NCI-H1092 (cell line): ENCODE results near the gene LRRC10B.

Experiments
- DNase-seq: peaks from one replicate; lab custom pipeline; 2025; lab: John Stamatoyannopoulos, UW

LRRC10B gene

GRCh38 chr11:61531044-61531443, 22.5 kb downstream of the LRRC10B start:
- no peak for DNase-seq

DNA sequence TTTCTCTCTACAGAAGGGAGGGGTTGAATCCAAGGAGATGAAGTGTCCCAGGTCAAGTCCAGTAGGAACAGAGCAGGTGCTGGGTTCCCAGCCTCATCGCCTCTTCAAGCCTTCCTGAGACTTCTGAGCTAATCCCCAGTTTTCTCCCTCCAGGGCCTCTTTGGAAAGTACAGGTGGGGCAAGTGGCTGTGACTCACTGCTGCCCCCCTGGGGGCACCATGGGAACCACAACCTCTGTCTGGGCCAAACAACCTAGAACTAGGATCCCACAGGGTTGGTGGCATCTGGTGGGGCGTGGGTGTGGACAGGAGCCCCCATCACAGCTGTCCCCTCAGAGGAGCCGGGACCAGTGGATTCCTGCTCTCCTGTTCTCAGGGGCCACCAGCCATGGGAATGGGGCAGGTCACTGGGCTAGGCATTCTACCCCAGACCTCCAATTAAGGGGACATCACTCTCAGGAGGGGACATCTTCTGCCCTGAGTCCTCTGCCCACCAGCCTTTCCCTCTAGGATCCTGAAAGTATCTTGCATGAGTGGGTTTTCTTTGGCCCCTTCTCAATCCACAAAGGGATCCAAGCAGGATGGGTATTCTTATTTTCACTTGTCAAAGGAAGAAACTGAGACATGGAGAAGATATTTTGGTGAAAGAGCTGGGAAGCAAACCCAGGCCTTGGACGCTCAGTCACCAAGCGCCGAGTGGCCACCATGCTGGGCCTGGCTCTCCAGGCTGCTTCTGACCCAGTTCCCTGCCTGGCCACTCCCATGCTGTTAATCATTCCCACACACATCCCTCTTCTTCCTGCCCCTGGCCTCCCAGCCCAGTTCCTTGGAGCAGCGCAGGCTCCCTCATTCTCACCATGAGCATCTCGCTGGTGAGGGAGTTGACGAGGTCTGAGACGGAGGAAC, 23.8 kb downstream of the LRRC10B start:
- peak; percentile 20 for DNase-seq

DNA sequence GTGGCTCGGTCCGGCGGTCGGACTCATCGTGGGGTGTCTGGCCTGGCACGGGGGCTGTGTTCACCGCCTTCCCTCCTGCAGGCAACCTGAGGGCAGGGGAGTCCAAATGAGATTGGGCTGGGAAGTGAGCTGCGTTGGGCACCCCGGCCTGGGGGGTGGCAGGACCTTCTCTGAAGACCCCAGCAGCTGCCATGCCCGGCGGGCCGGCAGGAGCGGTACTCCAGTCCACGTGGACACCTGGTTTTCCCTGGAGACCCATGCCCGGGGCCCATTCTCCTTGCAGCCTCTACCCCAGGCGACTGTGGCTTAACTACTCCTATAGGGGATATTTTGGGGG, 24.5 kb downstream of the LRRC10B start:
- DNase-seq: no peak

GRCh38 chr11:61533401-61533800, 24.9 kb downstream of the LRRC10B start:
- DNase-seq: peak; percentile 49

DNA sequence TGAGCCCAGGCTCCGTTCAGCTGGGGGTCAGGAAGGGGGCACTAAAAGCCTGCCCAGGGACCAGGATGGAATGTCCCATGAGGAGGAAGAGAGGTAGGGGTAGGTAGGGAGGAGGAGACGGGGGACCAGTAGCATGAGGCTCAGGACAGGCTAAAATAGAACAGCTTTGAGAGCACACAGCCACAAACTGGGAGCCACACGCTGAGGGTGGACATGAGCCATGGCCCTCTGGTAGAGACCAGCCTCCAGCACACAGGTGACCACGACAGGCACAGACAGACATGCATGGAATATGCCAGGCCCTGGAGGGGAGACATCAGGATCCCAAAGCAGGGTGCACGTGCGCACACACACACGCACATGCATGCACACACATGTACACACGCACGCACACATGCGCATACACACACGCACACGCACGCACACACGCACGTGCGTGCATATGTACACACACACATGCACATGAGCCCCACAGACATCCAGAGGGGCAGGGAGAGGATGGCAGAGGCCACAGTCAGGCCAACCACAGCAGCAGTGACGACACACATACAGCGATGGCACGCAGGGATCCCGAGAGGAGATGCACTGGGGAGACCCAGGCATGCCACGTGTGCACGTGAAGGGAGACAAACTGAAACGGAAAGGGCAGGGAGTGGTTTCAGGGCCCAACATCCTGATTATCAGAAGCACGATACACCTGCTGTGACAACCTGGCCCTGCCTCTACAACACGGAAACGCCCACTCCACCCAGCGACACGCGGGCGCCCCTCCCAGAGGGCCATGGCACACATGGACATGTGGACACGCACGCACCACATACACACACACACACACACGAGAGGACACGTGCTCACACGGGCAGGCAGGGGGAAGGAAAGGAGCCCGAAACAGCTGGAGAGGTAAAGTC, 25.7 kb downstream of the LRRC10B start:
- DNase-seq: no peak

DNA sequence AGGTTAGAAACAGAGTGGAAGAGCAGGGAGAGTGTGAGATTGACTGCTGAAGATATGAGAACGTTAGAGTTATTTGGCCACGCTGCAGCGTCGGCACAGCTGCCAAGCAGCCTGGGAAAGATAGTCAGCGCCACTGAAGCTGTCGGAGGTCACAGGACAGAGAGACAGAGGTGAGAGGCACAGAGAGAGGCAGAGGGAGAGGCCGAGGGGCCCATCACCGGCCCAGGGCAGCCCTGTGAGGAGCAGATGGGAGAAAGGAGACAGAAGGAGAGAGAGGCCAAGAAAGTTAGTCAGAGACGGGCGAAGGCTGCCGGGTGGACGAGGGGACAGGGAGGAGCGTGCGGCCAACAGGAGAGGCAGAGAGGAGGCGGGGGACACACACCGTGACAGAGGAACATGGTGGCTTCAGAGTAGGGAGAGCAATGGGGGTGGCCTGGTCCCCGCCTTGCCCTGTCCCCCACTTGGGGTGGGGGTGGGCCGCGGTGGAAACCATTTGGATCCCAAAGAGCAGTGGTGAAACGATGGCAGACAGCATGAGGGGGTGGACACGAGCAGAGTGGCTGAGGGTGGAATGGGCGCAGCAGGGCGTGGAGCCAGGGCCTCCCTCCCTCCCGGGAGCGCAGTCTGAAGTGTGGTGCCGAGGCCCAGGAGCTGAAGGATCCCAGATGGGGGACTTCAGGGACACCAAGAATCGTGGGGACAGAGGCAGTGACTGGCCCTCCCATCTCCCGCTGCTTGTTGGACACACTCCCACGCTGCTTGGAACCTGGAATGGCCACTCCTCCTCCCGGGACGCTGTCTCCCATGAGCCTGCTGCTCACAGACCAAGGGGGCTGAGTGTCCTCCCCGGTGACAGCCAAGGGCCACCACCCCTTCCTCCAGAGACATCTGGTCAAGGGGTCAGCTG, 26.6 kb downstream of the LRRC10B start:
- no peak for DNase-seq

GRCh38 chr11:61535998-61536675, 27.6 kb downstream of the LRRC10B start:
- no peak for DNase-seq

DNA sequence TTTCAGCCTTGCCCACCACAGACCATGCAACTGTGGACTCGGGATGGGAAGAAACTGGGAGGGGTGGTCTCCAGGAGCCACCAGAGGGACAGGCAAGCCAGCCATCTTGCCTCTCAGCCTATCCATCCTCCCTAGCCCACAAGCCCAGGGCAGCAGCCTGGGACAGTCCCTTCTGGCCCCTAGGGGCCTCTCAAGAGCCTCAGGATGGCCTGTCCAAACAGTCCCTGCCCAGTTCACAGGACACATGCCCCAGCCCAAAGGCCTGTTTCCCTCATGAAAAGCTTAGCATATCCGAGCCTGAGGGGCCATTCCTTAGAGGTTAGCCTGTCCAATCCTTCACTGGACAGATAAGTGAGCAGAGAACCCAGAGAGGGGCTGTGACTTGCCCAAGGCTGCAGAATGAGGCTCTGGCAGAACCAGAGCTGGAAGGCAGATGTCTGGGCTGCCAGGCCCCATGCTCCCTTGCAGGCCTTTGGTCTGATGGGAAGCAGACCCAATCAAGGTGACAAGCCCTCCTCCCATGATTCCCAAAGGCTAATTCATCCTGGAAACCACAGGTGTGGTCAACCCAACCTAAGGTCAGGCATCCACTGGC, 28.2 kb downstream of the LRRC10B start:
- no peak for DNase-seq

- DNase-seq: no peak
Observed at GRCh38 chr11:61537326-61537725, 28.8 kb downstream of the LRRC10B start.

- DNase-seq: no peak
Observed at GRCh38 chr11:61538636-61538961, 30.1 kb downstream of the LRRC10B start.

- DNase-seq: no peak
Observed at GRCh38 chr11:61539006-61539405, 30.5 kb downstream of the LRRC10B start.

- no peak for DNase-seq
Observed at GRCh38 chr11:61539831-61540357, 31.3 kb downstream of the LRRC10B start.

GRCh38 chr11:61540528-61540927, 32.0 kb downstream of the LRRC10B start:
- no peak for DNase-seq

DNA sequence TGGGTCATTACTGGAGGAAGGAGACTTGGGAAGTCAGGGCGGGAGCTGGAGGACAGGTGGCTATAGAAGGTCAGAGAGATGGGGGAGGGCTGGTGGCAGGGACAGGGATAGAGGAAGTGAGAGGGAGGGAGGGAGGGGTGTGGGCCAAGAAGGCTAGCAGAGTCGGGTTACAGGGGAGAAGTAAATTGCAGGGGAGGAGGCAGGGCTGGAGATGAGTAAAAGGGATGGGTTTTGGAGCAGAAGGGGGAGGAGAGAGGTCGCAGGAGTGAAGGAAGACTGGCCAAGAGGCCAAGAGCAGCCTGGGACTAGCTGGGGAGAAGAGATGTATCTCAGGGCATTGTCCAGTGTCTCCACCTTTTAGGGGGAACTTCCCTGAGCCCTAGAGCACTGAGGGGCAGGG, 33.0 kb downstream of the LRRC10B start:
- DNase-seq: no peak

- DNase-seq: peak; percentile 66
Observed at GRCh38 chr11:61542024-61542461, 33.5 kb downstream of the LRRC10B start.

DNA sequence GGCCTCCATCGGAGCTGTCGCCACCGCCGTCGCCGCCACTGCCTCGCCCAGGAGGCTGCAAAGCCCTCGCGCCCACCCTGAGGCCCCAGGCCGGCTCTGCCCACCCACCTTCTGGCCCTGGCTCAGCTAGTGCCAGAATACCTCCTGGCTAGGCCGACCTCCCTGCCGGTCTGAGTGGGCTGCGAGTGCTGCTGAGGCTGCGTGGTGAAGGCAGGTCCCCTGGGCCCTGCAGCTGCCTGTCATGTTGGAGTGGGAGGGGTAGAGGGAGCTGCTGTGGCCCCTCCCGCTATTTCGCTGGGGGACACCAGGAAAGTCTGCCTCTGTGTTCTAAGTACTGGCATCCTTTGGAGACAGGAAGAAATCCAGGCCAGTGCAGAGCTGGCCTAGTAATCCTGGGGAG, 34.2 kb downstream of the LRRC10B start:
- DNase-seq: no peak

DNA sequence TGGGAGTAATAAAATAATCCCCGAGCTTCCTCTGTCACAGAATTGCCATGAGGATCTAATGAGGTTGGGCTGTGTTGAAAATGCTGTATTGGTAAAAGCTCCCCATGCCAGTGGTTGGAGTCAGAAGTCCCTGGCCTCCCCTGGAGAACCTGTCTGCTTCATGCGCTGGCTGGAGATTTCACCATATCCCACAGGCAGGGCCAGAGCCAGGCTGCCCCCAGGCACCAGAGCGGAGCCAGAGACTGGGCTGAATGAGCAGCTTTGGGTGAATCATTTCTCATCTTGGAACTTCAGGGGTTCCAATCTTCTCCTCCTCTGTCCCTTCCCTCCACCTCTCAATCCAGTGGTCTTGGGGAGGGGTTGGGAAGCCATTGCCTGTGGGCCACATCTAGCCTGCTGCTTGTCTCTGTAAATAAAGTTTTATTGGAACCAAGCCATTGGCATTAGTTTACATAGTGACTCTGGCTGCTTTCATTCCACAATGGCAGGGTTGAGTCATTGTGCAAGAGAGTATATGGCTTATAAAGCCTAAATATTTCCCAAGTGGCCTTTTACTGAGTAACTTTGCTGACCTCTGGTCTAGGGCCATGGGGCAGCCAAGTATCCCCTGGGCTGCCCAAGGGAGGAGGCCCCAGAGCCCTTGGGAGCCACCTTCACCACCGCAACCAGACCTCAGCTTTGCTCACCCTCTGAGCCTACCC, 35.2 kb downstream of the LRRC10B start:
- DNase-seq: no peak

- no peak for DNase-seq
Observed at GRCh38 chr11:61544466-61544865, 35.9 kb downstream of the LRRC10B start.

DNA sequence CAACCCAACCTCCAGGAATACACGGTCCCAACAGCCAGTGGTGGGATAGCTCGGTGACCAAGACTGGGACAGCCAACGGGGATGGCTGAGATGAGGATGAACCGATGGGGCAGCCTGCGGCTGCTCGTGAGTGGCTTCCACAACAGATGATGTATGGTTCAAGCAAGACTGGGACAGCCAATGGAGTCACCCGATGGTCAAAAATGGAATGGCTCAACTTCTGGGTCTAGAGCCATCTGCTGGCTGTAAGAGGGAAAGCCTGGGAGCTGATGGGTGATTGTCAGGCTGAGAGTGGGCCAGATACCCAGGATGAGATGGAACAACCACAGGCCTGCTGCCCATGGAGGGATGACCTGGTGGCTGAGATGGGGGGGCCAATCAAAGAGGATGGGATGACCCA, 36.8 kb downstream of the LRRC10B start:
- DNase-seq: no peak

GRCh38 chr11:61545921-61546320, 37.4 kb downstream of the LRRC10B start:
- DNase-seq: no peak
